ENCODE measurements around the gene TPK1.

- no peak for TF ChIP-seq EZH2phosphoT487 (IDR thresholded peaks at IDR 0.05)
- no peak for TF ChIP-seq CTCF (IDR thresholded peaks at IDR 0.05)
- no peak for TF ChIP-seq EZH2 (IDR thresholded peaks at IDR 0.05)
Measured at GRCh38 chr7:144805627-144806239, 30.1 kb downstream of the TPK1 start.

Data from neural progenitor cell (in vitro differentiated cells).